HG02870 (cell line): Measurements from ENCODE around the gene CSTPP1.
"Not testable (repeated sequence)": the region's sequence is repeated elsewhere in the genome, so short reads cannot be mapped to it uniquely, and the experiment has no call there.

Experiments
- ATAC-seq: cut with Tn5 transposase; IDR thresholded peaks from one replicate; pipeline ENCODE4 v1.9.1; 2021; ENCODE audit warnings: mild to moderate bottlenecking, moderate library complexity; ENCODE audit not compliant: unreplicated experiment

The CSTPP1 gene

GRCh38 chr11:47189100-47189834 is 252.7 kb downstream of the CSTPP1 start:
- ATAC-seq: no peak

- ATAC-seq: not testable (repeated sequence)
Measured at GRCh38 chr11:47191137-47191536, 254.6 kb downstream of the CSTPP1 start.

DNA sequence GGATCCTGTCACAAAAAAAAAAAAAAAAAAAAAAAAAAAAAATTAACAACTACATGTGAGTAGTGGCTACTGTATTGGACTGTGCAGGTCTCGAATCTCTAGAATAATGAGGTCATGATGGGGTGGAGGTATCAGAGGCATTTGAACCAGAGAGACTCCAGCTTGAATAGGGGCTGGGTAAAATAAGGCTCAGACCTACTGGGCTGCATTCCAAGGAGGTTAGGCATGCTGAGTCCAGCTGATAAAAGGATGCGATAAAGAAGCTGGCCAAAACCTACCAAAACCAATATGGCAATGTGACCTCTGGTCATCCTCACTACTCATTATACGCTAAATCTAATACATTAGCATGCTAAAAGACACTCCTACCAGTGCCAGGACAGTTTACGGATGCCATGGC is 255.6 kb downstream of the CSTPP1 start:
- no peak for ATAC-seq

DNA sequence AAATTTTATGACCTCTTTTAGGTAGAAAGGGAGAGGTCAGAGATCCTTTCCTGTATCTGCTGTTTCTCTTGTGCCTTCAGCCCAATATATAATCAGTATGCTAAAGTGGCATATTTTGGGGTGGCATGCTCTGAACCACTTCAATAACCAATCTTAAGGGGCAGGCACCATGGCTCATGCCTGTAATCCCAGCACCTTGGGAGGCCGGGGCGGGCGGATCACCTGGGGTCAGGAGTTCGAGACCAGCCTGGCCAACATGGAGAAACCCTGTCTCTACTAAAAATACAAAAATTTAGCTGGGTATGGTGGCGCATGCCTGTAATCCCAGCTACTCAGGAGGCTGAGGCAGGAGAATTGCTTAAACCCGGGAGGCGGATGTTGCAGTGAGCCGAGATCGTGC is 261.6 kb downstream of the CSTPP1 start:
- ATAC-seq: not testable (repeated sequence)

DNA sequence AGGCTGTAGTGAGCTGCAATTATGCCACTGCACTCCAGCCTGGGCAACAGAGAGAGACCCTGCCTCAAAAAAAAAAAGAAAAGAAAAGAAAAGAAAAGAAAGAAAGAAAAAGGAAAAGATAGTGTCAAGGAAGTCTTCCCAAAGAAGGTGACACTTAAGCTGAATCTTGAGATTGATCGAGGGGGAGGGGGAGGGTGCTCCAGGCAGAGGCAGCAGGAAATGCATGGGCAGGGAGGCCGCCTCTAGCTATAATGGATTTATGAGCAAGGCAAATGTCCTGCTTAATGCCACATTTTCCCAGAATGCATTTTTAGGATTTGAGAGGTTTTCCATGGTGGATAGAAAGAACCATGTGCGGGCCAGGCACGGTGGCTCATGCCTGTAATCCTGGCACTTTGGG is 264.5 kb downstream of the CSTPP1 start:
- no peak for ATAC-seq

DNA sequence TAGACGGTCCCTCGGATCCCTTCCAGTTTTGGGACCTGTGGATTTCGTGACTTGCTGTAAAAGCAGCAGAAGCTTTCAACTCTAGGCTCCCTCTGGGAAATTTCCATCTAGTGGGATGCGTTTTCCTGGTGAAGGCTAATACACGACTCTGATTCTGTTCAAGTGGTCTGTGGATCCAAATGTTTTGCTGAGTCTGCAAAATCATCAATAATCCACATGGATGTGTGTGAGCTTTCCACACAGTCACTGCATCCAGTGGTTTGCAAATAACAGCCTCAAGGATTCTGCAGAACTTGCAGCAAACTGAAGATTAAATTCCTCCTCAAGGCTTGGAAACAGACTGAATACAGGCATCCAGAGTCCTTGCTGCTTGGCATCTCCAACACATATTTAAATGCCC is 266.0 kb downstream of the CSTPP1 start:
- ATAC-seq: no peak

- no peak for ATAC-seq
Measured at GRCh38 chr11:47204637-47204989, 268.1 kb downstream of the CSTPP1 start.

DNA sequence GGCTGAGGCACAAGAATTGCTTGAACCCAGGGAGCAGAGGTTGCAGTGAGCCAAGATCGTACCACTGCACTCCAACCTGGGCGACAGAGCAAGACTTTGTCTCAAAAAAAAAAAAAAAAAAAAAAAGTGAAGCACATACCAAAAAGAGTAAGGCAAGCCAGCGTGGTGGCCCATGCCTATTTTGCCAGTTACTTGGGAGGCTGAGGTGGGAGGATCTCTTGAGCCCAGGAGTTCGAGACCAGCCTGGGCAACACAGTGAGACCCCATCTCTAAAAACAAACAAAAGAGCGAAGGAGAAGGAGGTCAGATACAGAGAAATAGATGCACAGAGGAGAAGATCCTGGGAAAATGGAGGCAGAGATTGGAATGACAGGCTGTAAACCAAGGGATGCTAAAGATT is 270.0 kb downstream of the CSTPP1 start:
- not testable (repeated sequence) for ATAC-seq

- no peak for ATAC-seq
Measured at GRCh38 chr11:47207459-47207858, 270.9 kb downstream of the CSTPP1 start.

GRCh38 chr11:47208008-47208552 is 271.5 kb downstream of the CSTPP1 start:
- not testable (repeated sequence) for ATAC-seq

DNA sequence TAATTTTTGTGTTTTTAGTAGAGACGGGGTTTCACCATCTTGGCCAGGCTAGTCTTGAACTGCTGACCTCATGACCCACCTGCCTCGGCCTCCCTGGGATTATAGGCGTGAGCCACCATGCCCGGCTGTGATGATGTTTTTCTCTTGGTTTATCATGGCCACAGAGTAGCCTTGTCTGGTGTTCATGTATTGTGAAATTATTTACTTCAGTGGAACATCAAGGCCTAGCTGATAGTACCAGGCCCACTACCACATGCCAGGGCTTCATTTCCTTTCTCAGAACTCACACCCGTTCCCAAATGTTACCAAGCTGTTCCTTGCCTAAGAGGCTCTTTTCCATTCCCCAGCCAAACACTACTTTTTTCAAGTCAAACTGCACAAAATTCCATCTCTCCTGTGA is 272.1 kb downstream of the CSTPP1 start:
- ATAC-seq: no peak
